Measurements from ENCODE around the gene ZMIZ2. TPM values are rescaled to one million over a fixed set of nuclear protein-coding genes. Genes with fewer than 3 reads are reported as not detected.

The ZMIZ2 gene
- total and polyA plus RNA-seq, 2 experiments from 2014 or later = 15.5 to 46.1 TPM

- no peak for TF ChIP-seq POLR2AphosphoS5 (IDR thresholded peaks at IDR 0.05; ENCODE audit: low read depth)
- TF ChIP-seq ZNF114 (CRISPR knock-in tag; IDR thresholded peaks at IDR 0.05) = no peak
- no peak for TF ChIP-seq CREB1 (CRISPR knock-in tag; IDR thresholded peaks at IDR 0.05; ENCODE audit: low read depth)
Observed at GRCh38 chr7:44703921-44704320, 44.7 kb upstream of the ZMIZ2 start (continued).

DNA sequence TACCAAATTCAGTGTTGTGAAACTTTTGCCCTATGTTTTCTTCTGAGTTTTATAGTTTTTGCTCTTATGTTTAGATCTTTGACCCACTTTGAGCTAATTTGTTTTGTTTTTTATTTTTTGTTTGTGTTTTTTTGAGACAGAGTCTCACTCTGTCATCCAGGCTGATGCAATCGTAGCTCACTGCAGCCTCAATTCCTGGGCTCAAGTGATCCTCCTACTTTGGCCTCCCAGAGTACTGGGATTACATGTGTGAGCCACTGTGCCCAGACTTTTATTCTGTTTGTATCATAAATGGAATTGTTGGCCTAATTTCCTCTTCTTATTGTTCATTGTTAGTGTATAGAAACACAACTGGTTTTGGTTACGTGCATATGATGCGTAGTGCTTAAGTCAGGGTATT, 43.2 kb upstream of the ZMIZ2 start:
- H3K4me3 ChIP-seq = no peak overlapping the region
- Mint-ChIP-seq H3K36me3 (ENCODE audit: low read depth) (peaks cover 41% of the 10 kb centered on the region), H3K4me3 (no peak overlapping the region), H3K27ac (no peak overlapping the region), H3K9me3 (no peaks in the 10 kb centered on the region; the same call in 2 of the 3 replicates), H3K27me3 (ENCODE audit: insufficient read depth, low read depth, poor library complexity) (peaks cover 14% of the 10 kb centered on the region), H3K4me1 (no peaks in the 10 kb centered on the region)
- H4K20me1 ChIP-seq (replicated peaks; ENCODE audit: insufficient read depth) = no peaks in the 10 kb centered on the region
- ATAC-seq (no peak), DNase-seq (ENCODE audit: low spot score) (no peak)
- H3K9me2 ChIP-seq (ENCODE audit: insufficient read depth) = no peaks in the 10 kb centered on the region
- TF ChIP-seq EZH2phosphoT487 (IDR thresholded peaks at IDR 0.05; ENCODE audit: unreplicated experiment) = no peak
- TF ChIP-seq NANOG (IDR thresholded peaks at IDR 0.05; ENCODE audit: borderline replicate concordance) = no peak
- TF ChIP-seq, protein P1, sequence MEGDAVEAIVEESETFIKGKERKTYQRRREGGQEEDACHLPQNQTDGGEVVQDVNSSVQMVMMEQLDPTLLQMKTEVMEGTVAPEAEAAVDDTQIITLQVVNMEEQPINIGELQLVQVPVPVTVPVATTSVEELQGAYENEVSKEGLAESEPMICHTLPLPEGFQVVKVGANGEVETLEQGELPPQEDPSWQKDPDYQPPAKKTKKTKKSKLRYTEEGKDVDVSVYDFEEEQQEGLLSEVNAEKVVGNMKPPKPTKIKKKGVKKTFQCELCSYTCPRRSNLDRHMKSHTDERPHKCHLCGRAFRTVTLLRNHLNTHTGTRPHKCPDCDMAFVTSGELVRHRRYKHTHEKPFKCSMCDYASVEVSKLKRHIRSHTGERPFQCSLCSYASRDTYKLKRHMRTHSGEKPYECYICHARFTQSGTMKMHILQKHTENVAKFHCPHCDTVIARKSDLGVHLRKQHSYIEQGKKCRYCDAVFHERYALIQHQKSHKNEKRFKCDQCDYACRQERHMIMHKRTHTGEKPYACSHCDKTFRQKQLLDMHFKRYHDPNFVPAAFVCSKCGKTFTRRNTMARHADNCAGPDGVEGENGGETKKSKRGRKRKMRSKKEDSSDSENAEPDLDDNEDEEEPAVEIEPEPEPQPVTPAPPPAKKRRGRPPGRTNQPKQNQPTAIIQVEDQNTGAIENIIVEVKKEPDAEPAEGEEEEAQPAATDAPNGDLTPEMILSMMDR (conservative IDR thresholded peaks at IDR 0.05; ENCODE audit: low read depth in 2 of 2) = no peak
- no peak for TF ChIP-seq STAT1 (IDR thresholded peaks at IDR 0.05; ENCODE audit: unreplicated experiment)
- TF ChIP-seq, protein P2, sequence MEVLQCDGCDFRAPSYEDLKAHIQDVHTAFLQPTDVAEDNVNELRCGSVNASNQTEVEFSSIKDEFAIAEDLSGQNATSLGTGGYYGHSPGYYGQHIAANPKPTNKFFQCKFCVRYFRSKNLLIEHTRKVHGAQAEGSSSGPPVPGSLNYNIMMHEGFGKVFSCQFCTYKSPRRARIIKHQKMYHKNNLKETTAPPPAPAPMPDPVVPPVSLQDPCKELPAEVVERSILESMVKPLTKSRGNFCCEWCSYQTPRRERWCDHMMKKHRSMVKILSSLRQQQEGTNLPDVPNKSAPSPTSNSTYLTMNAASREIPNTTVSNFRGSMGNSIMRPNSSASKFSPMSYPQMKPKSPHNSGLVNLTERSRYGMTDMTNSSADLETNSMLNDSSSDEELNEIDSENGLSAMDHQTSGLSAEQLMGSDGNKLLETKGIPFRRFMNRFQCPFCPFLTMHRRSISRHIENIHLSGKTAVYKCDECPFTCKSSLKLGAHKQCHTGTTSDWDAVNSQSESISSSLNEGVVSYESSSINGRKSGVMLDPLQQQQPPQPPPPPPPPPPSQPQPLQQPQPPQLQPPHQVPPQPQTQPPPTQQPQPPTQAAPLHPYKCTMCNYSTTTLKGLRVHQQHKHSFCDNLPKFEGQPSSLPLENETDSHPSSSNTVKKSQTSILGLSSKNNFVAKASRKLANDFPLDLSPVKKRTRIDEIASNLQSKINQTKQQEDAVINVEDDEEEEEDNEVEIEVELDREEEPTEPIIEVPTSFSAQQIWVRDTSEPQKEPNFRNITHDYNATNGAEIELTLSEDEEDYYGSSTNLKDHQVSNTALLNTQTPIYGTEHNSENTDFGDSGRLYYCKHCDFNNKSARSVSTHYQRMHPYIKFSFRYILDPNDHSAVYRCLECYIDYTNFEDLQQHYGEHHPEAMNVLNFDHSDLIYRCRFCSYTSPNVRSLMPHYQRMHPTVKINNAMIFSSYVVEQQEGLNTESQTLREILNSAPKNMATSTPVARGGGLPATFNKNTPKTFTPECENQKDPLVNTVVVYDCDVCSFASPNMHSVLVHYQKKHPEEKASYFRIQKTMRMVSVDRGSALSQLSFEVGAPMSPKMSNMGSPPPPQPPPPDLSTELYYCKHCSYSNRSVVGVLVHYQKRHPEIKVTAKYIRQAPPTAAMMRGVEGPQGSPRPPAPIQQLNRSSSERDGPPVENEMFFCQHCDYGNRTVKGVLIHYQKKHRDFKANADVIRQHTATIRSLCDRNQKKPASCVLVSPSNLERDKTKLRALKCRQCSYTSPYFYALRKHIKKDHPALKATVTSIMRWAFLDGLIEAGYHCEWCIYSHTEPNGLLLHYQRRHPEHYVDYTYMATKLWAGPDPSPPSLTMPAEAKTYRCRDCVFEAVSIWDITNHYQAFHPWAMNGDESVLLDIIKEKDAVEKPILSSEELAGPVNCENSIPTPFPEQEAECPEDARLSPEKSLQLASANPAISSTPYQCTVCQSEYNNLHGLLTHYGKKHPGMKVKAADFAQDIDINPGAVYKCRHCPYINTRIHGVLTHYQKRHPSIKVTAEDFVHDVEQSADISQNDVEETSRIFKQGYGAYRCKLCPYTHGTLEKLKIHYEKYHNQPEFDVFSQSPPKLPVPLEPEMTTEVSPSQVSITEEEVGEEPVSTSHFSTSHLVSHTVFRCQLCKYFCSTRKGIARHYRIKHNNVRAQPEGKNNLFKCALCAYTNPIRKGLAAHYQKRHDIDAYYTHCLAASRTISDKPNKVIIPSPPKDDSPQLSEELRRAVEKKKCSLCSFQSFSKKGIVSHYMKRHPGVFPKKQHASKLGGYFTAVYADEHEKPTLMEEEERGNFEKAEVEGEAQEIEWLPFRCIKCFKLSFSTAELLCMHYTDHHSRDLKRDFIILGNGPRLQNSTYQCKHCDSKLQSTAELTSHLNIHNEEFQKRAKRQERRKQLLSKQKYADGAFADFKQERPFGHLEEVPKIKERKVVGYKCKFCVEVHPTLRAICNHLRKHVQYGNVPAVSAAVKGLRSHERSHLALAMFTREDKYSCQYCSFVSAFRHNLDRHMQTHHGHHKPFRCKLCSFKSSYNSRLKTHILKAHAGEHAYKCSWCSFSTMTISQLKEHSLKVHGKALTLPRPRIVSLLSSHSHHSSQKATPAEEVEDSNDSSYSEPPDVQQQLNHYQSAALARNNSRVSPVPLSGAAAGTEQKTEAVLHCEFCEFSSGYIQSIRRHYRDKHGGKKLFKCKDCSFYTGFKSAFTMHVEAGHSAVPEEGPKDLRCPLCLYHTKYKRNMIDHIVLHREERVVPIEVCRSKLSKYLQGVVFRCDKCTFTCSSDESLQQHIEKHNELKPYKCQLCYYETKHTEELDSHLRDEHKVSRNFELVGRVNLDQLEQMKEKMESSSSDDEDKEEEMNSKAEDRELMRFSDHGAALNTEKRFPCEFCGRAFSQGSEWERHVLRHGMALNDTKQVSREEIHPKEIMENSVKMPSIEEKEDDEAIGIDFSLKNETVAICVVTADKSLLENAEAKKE (CRISPR knock-in tag; IDR thresholded peaks at IDR 0.05) = no peak
- TF ChIP-seq JUNB (IDR thresholded peaks at IDR 0.05; ENCODE audit: unreplicated experiment) = no peak
- no peak for TF ChIP-seq ZNF331 (CRISPR knock-in tag; IDR thresholded peaks at IDR 0.05; ENCODE audit: low read depth)
- no peak for TF ChIP-seq CREB1 (CRISPR knock-in tag; IDR thresholded peaks at IDR 0.05; ENCODE audit: low read depth)
- TF ChIP-seq ZNF114 (CRISPR knock-in tag; IDR thresholded peaks at IDR 0.05) = no peak
- TF ChIP-seq EZH2 (IDR thresholded peaks at IDR 0.05; ENCODE audit: low read depth, unreplicated experiment) = no peak
- TF ChIP-seq, protein P3, sequence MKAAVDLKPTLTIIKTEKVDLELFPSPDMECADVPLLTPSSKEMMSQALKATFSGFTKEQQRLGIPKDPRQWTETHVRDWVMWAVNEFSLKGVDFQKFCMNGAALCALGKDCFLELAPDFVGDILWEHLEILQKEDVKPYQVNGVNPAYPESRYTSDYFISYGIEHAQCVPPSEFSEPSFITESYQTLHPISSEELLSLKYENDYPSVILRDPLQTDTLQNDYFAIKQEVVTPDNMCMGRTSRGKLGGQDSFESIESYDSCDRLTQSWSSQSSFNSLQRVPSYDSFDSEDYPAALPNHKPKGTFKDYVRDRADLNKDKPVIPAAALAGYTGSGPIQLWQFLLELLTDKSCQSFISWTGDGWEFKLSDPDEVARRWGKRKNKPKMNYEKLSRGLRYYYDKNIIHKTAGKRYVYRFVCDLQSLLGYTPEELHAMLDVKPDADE (IDR thresholded peaks at IDR 0.05) = no peak
- no peak for TF ChIP-seq POLR2AphosphoS5 (IDR thresholded peaks at IDR 0.05; ENCODE audit: low read depth)
- TF ChIP-seq, protein P4, sequence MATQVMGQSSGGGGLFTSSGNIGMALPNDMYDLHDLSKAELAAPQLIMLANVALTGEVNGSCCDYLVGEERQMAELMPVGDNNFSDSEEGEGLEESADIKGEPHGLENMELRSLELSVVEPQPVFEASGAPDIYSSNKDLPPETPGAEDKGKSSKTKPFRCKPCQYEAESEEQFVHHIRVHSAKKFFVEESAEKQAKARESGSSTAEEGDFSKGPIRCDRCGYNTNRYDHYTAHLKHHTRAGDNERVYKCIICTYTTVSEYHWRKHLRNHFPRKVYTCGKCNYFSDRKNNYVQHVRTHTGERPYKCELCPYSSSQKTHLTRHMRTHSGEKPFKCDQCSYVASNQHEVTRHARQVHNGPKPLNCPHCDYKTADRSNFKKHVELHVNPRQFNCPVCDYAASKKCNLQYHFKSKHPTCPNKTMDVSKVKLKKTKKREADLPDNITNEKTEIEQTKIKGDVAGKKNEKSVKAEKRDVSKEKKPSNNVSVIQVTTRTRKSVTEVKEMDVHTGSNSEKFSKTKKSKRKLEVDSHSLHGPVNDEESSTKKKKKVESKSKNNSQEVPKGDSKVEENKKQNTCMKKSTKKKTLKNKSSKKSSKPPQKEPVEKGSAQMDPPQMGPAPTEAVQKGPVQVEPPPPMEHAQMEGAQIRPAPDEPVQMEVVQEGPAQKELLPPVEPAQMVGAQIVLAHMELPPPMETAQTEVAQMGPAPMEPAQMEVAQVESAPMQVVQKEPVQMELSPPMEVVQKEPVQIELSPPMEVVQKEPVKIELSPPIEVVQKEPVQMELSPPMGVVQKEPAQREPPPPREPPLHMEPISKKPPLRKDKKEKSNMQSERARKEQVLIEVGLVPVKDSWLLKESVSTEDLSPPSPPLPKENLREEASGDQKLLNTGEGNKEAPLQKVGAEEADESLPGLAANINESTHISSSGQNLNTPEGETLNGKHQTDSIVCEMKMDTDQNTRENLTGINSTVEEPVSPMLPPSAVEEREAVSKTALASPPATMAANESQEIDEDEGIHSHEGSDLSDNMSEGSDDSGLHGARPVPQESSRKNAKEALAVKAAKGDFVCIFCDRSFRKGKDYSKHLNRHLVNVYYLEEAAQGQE (IDR thresholded peaks at IDR 0.05; ENCODE audit: unreplicated experiment) = no peak
- 0 out of 2 replicates have a peak, but pooled peaks cover 4% of the 10 kb centered on the region for H3K36me3 ChIP-seq (ENCODE audit: insufficient read depth)
- H3K27me3 ChIP-seq (ENCODE audit: insufficient read depth) = no peaks in the 10 kb centered on the region
- H2AFZ ChIP-seq = no peak overlapping the region
- no peaks in the 10 kb centered on the region for H3F3A ChIP-seq (replicated peaks; ENCODE audit: low read depth)
- H3K4me2 ChIP-seq = no peak overlapping the region
- H3K79me2 ChIP-seq (replicated peaks; ENCODE audit: insufficient read depth) = no peaks in the 10 kb centered on the region
- H3K4me1 ChIP-seq (ENCODE audit: insufficient read depth) = no peaks in the 10 kb centered on the region
- no peak overlapping the region for H3K27ac ChIP-seq (ENCODE audit: low read depth)

Measured in GM23338 (cell line).